Mammary epithelial cell (primary cell): Measurements from ENCODE around the gene KLHDC8B.
A peak's percentile ranks its signal among the peaks of the same experiment; 100 is the strongest.

Experiments used
- CTCF ChIP-seq, 2 donors: IDR thresholded peaks in 1 of 2; conservative IDR thresholded peaks in 1 of 2; 2 replicates each; pipeline ENCODE4 v1.5.1; 2011 to 2012; ENCODE audit warnings: inconsistent platforms in 2 of 2, low read length in 2 of 2, mild to moderate bottlenecking in 2 of 2, control low read depth in 1 of 2, low read depth in 1 of 2; ENCODE audit not compliant: insufficient read depth in 1 of 2; ENCODE audit errors: extremely low read depth in 1 of 2
- EZH2 ChIP-seq: IDR thresholded peaks from 2 replicates; pipeline ENCODE4 v1.6.1; 2012; ENCODE audit warnings: low read length, inconsistent platforms, borderline replicate concordance

- TF ChIP-seq CTCF (conservative IDR thresholded peaks at IDR 0.05 in 1 of 2, IDR thresholded peaks at IDR 0.05 in 1 of 2; ENCODE audit: extremely low read depth in 1 of 2, insufficient read depth in 1 of 2, low read depth in 1 of 2, low read length in 2 of 2) = peak in 1 of 2 donors; percentile 36
- no peak for TF ChIP-seq EZH2
These were observed 38.8 kb upstream of the KLHDC8B start, which contains the start of gene LAMB2 for GRCh38 chr3:49132437-49133225.
